ENCODE data around the gene FMN1. TPM values are rescaled to one million over a fixed set of nuclear protein-coding genes. Genes with fewer than 3 reads are reported as not detected.

Gene FMN1
- total and polyA plus RNA-seq, 10 of the 15 experiments (the other 5 are each of a cell fraction or from before 2014, with no cell fraction given): 0.05 to 0.16 (median 0.08) TPM; not detected in 4

GRCh38 chr15:33074212-33074611, 120.3 kb downstream of the FMN1 start:
- ChIA-PET POLR2A (no interaction called here), SMC1A (ENCODE audit: uncharacterized antibody, unreplicated experiment) (interaction anchor here (0.7 kb wide), 1 partner anchor 412 kb away, joined by 3 read pairs; no protein-coding TSS in a partner anchor), CTCF (no interaction called here), RAD21 (ENCODE audit: unreplicated experiment) (no interaction called here)
- Histone ChIP-seq H3K27me3 (replicated peaks in 1 of 2; ENCODE audit: control insufficient read depth in 2 of 2, insufficient read depth in 2 of 2, low read length in 1 of 2) (no peaks in the 10 kb centered on the region; a peak in 1 of 4 replicates), H3K36me3 (ENCODE audit: control insufficient read depth in 2 of 2, insufficient read depth in 2 of 2, low read length in 1 of 2) (no peaks in the 10 kb centered on the region), H3K79me2 (ENCODE audit: control insufficient read depth, insufficient read depth, low read length) (no peaks in the 10 kb centered on the region), H3K4me1 (ENCODE audit: control insufficient read depth, insufficient read depth, low read length) (no peaks in the 10 kb centered on the region), H4K20me1 (ENCODE audit: control insufficient read depth, insufficient read depth) (no peaks in the 10 kb centered on the region), H3K4me2 (ENCODE audit: control insufficient read depth, insufficient read depth) (no peak overlapping the region), H2AFZ (ENCODE audit: control insufficient read depth, low read depth, low read length) (no peak overlapping the region), H3K27ac (ENCODE audit: control insufficient read depth, insufficient read depth) (no peak overlapping the region), H3K4me3 (no peak overlapping the region), H3K9ac (ENCODE audit: control insufficient read depth, insufficient read depth, low read length) (no peak overlapping the region), H3K9me3 (replicated peaks; ENCODE audit: control insufficient read depth, insufficient read depth, low read length) (no peaks in the 10 kb centered on the region)
- no TSS peak for BruUV-seq (replicated peaks)
- ATAC-seq (no peak), FAIRE-seq (no peak), DNase-seq (ENCODE audit: low read depth, low spot score) (no peak)
- in situ Hi-C loops (cut with MboI) (no loop called here), intact Hi-C loops (cut with micrococcal nuclease; ENCODE audit: unreplicated experiment) (no loop called here)
- 15% methylated on average over 3 of the region's 3 CpGs for WGBS (ENCODE audit: insufficient coverage, insufficient replicate concordance, low lambda C conversion rate, missing lambda C conversion rate)
- TF ChIP-seq RELB (IDR thresholded peaks at IDR 0.05; ENCODE audit: low read depth): no peak
- TF ChIP-seq NR2F1 (conservative IDR thresholded peaks at IDR 0.05): no peak
- TF ChIP-seq RAD51 (IDR thresholded peaks at IDR 0.05): no peak
- TF ChIP-seq RCOR1 (conservative IDR thresholded peaks at IDR 0.05; ENCODE audit: low read depth, low read length): no peak
- TF ChIP-seq ZNF687 (IDR thresholded peaks at IDR 0.05): no peak
- no peak for TF ChIP-seq USF2 (IDR thresholded peaks at IDR 0.05; ENCODE audit: borderline replicate concordance, low read depth, low read length)
- no peak for TF ChIP-seq NFIC (IDR thresholded peaks at IDR 0.05; ENCODE audit: low read depth, low read length)
- TF ChIP-seq MTA2 (IDR thresholded peaks at IDR 0.05; ENCODE audit: low read depth): no peak
- no peak for TF ChIP-seq EED (IDR thresholded peaks at IDR 0.05; ENCODE audit: low read depth)
- TF ChIP-seq CUX1 (IDR thresholded peaks at IDR 0.05; ENCODE audit: insufficient replicate concordance, low read depth, low read length): no peak

Measured in GM12878 (cell line).